Measurements from ENCODE around the gene JMJD8. TPM values are rescaled to one million over a fixed set of nuclear protein-coding genes. Genes with fewer than 3 reads are reported as not detected.

JMJD8 gene
- total RNA-seq, 4 donors from 2014 or later: 41.8 to 90.5 (median 82.3) TPM

DNA sequence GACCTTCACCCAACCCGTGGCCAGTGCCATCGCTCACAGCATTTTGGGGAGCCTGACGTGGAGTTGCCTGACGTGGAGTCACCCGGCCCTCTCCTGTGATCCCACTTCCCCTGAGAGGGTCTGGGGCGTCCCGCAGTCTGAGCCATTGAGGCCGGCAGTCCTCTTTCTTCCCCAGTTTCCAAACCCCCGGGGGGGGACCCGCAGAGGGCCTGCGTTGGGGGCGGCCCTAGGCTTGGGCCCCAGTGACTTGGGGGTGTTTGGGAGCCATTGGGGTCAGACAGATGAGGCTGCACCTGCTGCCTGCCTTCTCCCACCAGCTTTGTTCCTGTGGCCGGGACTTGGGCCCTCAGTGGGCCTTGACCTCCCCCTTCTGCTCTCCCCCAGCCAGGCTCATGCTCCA lies 14.5 kb downstream of the JMJD8 start:
- intact Hi-C loops (cut with DNase I; ENCODE audit: low total_unique reads): loop anchor here (10.0 kb wide), 1 partner anchor 125 kb away; no protein-coding TSS in a partner anchor
- TF ChIP-seq, protein P1, sequence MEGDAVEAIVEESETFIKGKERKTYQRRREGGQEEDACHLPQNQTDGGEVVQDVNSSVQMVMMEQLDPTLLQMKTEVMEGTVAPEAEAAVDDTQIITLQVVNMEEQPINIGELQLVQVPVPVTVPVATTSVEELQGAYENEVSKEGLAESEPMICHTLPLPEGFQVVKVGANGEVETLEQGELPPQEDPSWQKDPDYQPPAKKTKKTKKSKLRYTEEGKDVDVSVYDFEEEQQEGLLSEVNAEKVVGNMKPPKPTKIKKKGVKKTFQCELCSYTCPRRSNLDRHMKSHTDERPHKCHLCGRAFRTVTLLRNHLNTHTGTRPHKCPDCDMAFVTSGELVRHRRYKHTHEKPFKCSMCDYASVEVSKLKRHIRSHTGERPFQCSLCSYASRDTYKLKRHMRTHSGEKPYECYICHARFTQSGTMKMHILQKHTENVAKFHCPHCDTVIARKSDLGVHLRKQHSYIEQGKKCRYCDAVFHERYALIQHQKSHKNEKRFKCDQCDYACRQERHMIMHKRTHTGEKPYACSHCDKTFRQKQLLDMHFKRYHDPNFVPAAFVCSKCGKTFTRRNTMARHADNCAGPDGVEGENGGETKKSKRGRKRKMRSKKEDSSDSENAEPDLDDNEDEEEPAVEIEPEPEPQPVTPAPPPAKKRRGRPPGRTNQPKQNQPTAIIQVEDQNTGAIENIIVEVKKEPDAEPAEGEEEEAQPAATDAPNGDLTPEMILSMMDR (IDR thresholded peaks at IDR 0.05): no peak
- TF ChIP-seq POLR2A (IDR thresholded peaks at IDR 0.05): no peak
- H3K4me3 ChIP-seq (ENCODE audit: low read depth, poor library complexity, severe bottlenecking): no peak overlapping the region
- no peak for DNase-seq (ENCODE audit: low spot score in 2 of 2)
- WGBS, 2 donors: 92 to 97% methylated on average over 12 of the region's 13 CpGs

DNA sequence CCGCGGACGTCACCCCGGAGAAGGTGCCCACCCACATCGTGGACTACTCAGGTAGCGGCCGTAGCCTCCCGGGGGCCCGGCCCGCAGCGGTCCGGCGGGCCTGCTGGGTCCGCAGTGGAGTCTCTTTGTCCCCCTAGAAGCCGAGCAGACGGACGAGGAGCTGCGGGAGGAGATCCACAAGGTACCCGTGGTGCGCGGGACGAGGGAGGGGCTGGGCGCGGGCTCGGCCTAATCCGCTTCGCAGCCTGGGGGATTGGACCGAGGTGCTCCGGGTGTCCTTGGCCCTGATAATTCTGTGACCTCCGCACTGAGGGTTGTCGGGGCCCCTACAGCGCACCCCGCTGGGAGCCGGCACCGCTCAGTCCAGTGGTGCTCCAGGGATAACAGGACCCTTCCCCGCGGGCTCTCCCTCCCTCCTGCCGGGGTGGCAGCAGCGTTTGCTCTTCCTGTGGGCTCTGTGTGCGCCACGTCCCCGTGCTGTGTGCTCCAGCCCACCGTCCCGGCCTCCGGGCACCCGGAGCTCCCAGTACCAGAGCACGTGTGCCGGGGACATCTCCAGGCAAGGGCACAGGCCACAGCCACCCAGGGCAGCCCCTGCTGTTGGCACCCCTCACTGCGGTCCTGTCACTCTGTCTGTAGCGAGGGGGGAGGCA lies 15.5 kb downstream of the JMJD8 start:
- WGBS, 2 donors: 5 to 7% methylated on average over 11 to 40 of the region's 50 CpGs
- DNase-seq (ENCODE audit: low spot score in 2 of 2): no peak
- no peak for TF ChIP-seq POLR2A (IDR thresholded peaks at IDR 0.05)
- TF ChIP-seq, protein P1 (IDR thresholded peaks at IDR 0.05): no peak
- intact Hi-C loops (cut with DNase I; ENCODE audit: low total_unique reads): loop anchor here (10.0 kb wide), 1 partner anchor 124 kb away; no protein-coding TSS in a partner anchor
- H3K4me3 ChIP-seq (ENCODE audit: low read depth, poor library complexity, severe bottlenecking): peak overlapping the region; percentile 80

DNA sequence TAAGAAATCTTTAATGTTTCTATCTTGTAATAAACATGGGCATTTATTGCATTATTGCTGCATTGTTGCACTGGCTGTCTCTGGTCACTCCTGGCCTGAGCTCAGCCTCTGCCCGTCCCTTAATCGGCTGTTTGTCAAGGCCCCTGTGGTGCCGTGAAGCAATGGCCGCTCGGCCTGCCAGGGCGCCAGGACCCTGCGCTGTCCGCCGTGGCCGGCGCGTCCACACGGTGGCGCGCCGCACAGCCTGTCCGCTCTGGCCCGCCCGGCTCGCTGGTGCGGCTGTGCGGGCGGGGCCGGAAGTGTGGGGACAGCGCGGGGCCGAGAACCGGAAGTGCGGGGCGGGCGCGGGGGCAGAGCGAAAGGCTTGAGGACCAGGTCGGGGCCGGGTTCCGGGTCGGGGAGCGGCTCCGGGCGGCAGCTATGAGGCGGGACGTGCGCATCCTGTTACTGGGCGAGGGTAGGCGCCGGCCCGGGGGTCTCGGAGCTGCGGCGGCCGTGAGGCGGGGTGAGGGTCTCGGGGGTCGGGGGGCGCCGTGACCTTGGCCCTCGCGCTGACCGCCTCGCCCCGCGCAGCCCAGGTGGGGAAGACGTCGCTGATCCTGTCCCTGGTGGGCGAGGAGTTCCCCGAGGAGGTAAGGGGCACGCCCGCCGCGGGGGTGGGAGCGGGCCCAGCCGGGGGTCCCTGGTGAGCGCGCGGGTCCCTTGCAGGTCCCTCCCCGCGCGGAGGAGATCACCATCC lies 16.2 kb downstream of the JMJD8 start, which contains the start of gene RHOT2:
TSS of gene RHOT2 (plus strand) at position 353 of the 739 bp plus-strand sequence. CDS start at position 421, 68 bp downstream.
- 0% methylated on average over 5 to 14 of the region's 78 CpGs for WGBS, 2 donors
- intact Hi-C loops (cut with DNase I; ENCODE audit: low total_unique reads): loop anchor here (10.0 kb wide), 1 partner anchor 123 kb away; no protein-coding TSS in a partner anchor
- peak; percentile 86 to 98 for DNase-seq (ENCODE audit: low spot score in 2 of 2)

DNA sequence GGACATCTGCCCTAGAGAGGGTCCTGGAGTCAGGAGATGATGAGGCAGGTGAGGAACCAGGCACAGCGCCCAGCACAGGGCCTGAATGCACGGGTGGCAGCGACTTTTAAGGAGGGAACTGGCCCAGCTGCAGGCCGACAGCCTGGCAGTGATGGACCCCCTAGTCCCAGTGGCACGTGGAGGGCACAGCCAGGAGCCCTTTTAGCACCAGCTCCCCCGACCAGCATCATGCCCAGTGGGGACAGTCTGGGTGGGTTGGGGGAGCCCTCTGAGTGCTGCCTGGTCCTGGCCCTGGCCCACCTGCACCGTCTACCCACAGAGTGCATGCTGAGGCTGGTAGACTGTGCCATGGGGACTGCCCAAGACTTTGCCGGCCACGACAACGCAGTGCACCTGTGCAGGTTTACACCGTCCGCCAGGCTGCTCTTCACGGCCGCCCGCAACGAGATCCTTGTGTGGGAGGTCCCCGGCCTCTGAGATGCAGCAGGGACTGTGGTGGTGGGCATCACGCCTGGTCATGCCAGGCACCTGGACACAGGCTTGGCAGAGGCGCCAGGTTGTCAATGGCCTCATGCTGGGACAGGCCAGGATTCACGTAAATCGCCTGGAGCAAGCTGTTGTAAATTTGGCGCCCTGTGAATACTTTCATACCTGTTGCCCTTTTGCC lies 16.9 kb downstream of the JMJD8 start:
- 51 to 71% methylated on average over 14 to 20 of the region's 22 CpGs for WGBS, 2 donors
- no peak overlapping the region for H3K4me3 ChIP-seq (ENCODE audit: low read depth, poor library complexity, severe bottlenecking)
- no peak for DNase-seq (ENCODE audit: low spot score in 2 of 2)
- intact Hi-C loops (cut with DNase I; ENCODE audit: low total_unique reads): loop anchor here (10.0 kb wide), 1 partner anchor 122 kb away; no protein-coding TSS in a partner anchor
- TF ChIP-seq, protein P1 (IDR thresholded peaks at IDR 0.05): no peak
- no peak for TF ChIP-seq POLR2A (IDR thresholded peaks at IDR 0.05)

More for the DNA sequence above, 16.2 kb downstream of the JMJD8 start, which contains the start of gene RHOT2:
- H3K4me3 ChIP-seq (ENCODE audit: low read depth, poor library complexity, severe bottlenecking): peak within 1 kb of the TSS; percentile 80
- TF ChIP-seq POLR2A (IDR thresholded peaks at IDR 0.05): no peak
- TF ChIP-seq, protein P1 (IDR thresholded peaks at IDR 0.05): no peak

DNA sequence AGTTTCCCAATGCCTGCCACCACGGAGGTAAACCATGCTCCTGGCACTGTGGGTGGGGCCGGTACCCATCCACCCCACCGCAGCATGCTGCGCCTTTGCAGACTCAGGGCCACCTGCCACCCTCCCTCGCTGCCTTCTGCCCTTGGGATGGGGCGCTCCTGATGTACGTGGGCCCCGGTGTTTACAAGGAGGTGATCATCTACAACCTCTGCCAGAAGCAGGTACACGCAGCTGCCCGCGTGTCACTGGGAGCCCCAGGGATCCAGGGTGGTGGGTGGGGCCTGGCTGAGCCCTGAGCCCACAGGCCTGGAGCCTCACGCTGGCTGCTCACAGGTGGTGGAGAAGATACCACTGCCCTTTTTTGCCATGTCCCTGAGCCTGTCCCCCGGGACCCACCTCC lies 17.6 kb downstream of the JMJD8 start:
- WGBS, 2 donors: 66 to 72% methylated on average over 12 to 13 of the region's 13 CpGs
- no peak for TF ChIP-seq POLR2A (IDR thresholded peaks at IDR 0.05)
- TF ChIP-seq, protein P1 (IDR thresholded peaks at IDR 0.05): no peak
- no peak overlapping the region for H3K4me3 ChIP-seq (ENCODE audit: low read depth, poor library complexity, severe bottlenecking)
- intact Hi-C loops (cut with DNase I; ENCODE audit: low total_unique reads): loop anchor here (10.0 kb wide), 1 partner anchor 122 kb away; no protein-coding TSS in a partner anchor
- DNase-seq (ENCODE audit: low spot score in 2 of 2): no peak

Measured in lower leg skin (tissue), 4 donors.